Smooth muscle cell (in vitro differentiated cells): ENCODE measurements around the gene ATP13A2. TPM values are rescaled to one million over a fixed set of nuclear protein-coding genes. Genes with fewer than 3 reads are reported as not detected.

Source experiments
- DNase-seq: peaks from one replicate; lab custom pipeline; 2025; ENCODE audit not compliant: unreplicated experiment; lab: John Stamatoyannopoulos, UW
- H2AFZ ChIP-seq: fragments of 200-600 bp; sonication (generic); 2 replicates; pipeline ENCODE4 v1.6.0; 2016; ENCODE audit warnings: antibody characterized with exemption, low read depth, mild to moderate bottlenecking
- H3F3A ChIP-seq: fragments of 200-600 bp; sonication (generic); 2 replicates; pipeline ENCODE4 v1.6.0; 2017; ENCODE audit warnings: antibody characterized with exemption, low read depth
- H3K27ac ChIP-seq: fragments of 200-600 bp; sonication (generic); 2 replicates; pipeline ENCODE4 v1.5.1; 2016; ENCODE audit warnings: low read depth, mild to moderate bottlenecking
- H3K27me3 ChIP-seq: fragments of 200-600 bp; sonication (generic); 2 replicates; pipeline ENCODE4 v1.6.1; 2016; ENCODE audit warnings: low read depth, mild to moderate bottlenecking
- H3K36me3 ChIP-seq: fragments of 200-600 bp; sonication (generic); 2 replicates; pipeline ENCODE4 v1.5.1; 2016; ENCODE audit warnings: low read depth
- H3K4me1 ChIP-seq: fragments of 200-600 bp; sonication (generic); 2 replicates; pipeline ENCODE4 v1.5.1; 2016; ENCODE audit warnings: low read depth
- H3K4me2 ChIP-seq: fragments of 200-600 bp; sonication (generic); 2 replicates; pipeline ENCODE4 v1.6.0; 2016; ENCODE audit warnings: mild to moderate bottlenecking
- H3K4me3 ChIP-seq: fragments of 200-600 bp; sonication (generic); 2 replicates; pipeline ENCODE4 v1.5.1; 2016; ENCODE audit warnings: mild to moderate bottlenecking
- H3K79me2 ChIP-seq: fragments of 200-600 bp; sonication (generic); 2 replicates; pipeline ENCODE4 v1.6.0; 2016; ENCODE audit warnings: low read depth, mild to moderate bottlenecking
- H3K9ac ChIP-seq: fragments of 200-600 bp; sonication (generic); 2 replicates; pipeline ENCODE4 v1.6.0; 2016; ENCODE audit warnings: low read depth
- H3K9me3 ChIP-seq: fragments of 200-600 bp; sonication (generic); replicated peaks from 2 replicates; pipeline ENCODE4 v1.5.1; 2016; ENCODE audit warnings: low read depth
- H4K20me1 ChIP-seq: fragments of 200-600 bp; sonication (generic); 2 replicates; pipeline ENCODE4 v1.6.0; 2016; ENCODE audit warnings: low read depth
- WGBS: methylation state at CpG from one replicate; pipeline ENCODE4 v1.1.7; 2016; ENCODE audit warnings: low lambda C conversion rate; 5-methylcytosine and 5-hydroxymethylcytosine counted together
- polyA plus RNA-seq: library from polyadenylated mRNA; unstranded; fragments of >200 nt; fragmentation: Nextera tagmentation; extraction: Ambion mirVana; gene quantifications from 2 replicates; pipeline ENCODE4 v1.2.1, GENCODE V29; 2016
- total RNA-seq: library from RNA; depleted of rRNA; stranded (reverse); fragments of >200 nt; gene quantifications from 2 replicates; pipeline ENCODE4 v1.2.3, GENCODE V29; 2014
- TF ChIP-seq, protein P1 (sequence below): fragments of 200-600 bp; sonication (generic); IDR thresholded peaks from 2 replicates; pipeline ENCODE4 v1.5.1; 2017; ENCODE audit warnings: borderline replicate concordance, mild to moderate bottlenecking, antibody characterized with exemption; ENCODE audit not compliant: insufficient read depth, poor library complexity, severe bottlenecking

Gene ATP13A2
- total and polyA plus RNA-seq, 2 experiments from 2014 or later: 27.7 to 42.3 TPM

- Histone ChIP-seq H3K4me3 (no peak overlapping the region), H3K27me3 (no peaks in the 10 kb centered on the region), H3K4me2 (no peak overlapping the region), H3K27ac (no peak overlapping the region), H2AFZ (no peak overlapping the region), H3K9ac (no peak overlapping the region), H3K9me3 (no peaks in the 10 kb centered on the region), H3F3A (no peaks in the 10 kb centered on the region), H4K20me1 (peaks cover 8% of the 10 kb centered on the region), H3K4me1 (no peaks in the 10 kb centered on the region), H3K36me3 (no peaks in the 10 kb centered on the region), H3K79me2 (no peaks in the 10 kb centered on the region)
- no peak for DNase-seq
- TF ChIP-seq, protein P1, sequence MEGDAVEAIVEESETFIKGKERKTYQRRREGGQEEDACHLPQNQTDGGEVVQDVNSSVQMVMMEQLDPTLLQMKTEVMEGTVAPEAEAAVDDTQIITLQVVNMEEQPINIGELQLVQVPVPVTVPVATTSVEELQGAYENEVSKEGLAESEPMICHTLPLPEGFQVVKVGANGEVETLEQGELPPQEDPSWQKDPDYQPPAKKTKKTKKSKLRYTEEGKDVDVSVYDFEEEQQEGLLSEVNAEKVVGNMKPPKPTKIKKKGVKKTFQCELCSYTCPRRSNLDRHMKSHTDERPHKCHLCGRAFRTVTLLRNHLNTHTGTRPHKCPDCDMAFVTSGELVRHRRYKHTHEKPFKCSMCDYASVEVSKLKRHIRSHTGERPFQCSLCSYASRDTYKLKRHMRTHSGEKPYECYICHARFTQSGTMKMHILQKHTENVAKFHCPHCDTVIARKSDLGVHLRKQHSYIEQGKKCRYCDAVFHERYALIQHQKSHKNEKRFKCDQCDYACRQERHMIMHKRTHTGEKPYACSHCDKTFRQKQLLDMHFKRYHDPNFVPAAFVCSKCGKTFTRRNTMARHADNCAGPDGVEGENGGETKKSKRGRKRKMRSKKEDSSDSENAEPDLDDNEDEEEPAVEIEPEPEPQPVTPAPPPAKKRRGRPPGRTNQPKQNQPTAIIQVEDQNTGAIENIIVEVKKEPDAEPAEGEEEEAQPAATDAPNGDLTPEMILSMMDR: no peak
- WGBS: 91% methylated on average over 8 of the region's 8 CpGs
These were observed 11.9 kb downstream of the ATP13A2 start for GRCh38 chr1:16999863-17000262.

DNA sequence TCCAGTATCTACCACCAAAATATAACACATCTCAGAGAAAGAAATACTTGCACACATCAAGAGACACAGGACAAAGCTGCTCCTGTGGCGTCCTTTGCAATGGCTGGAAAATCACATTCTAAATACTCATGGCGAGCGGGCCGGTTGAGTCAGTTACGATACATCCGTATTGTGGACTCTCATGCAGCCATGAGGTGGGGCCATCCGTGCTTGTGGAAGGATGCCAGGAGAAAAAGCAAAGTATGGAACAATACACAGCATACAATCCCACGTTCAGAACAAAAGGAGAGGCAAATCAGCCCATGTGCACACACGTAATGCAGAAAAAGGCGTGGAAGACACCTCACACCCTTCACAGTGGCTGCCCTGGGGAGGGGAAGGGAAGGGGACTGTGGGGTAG is 13.1 kb downstream of the ATP13A2 start:
- 96% methylated on average over 10 of the region's 10 CpGs for WGBS
- Histone ChIP-seq H3K79me2 (no peaks in the 10 kb centered on the region), H3K9me3 (no peaks in the 10 kb centered on the region), H3K4me3 (no peak overlapping the region), H4K20me1 (no peaks in the 10 kb centered on the region), H3K4me1 (no peaks in the 10 kb centered on the region), H3K27ac (no peak overlapping the region), H3K4me2 (no peak overlapping the region), H3K9ac (no peak overlapping the region), H3K36me3 (no peaks in the 10 kb centered on the region), H3K27me3 (no peaks in the 10 kb centered on the region), H3F3A (no peaks in the 10 kb centered on the region), H2AFZ (no peak overlapping the region)
- no peak for DNase-seq
- TF ChIP-seq, protein P1: no peak

GRCh38 chr1:16996845-16997244 is 14.9 kb downstream of the ATP13A2 start:
- H3K4me3 ChIP-seq: no peak overlapping the region
- H3F3A ChIP-seq: no peaks in the 10 kb centered on the region
- H3K4me1 ChIP-seq: no peaks in the 10 kb centered on the region
- no peaks in the 10 kb centered on the region for H3K9me3 ChIP-seq
- no peaks in the 10 kb centered on the region for H3K79me2 ChIP-seq
- no peaks in the 10 kb centered on the region for H4K20me1 ChIP-seq
- no peaks in the 10 kb centered on the region for H3K27me3 ChIP-seq
- H3K27ac ChIP-seq: no peak overlapping the region
- no peak overlapping the region for H3K9ac ChIP-seq
- no peaks in the 10 kb centered on the region for H3K36me3 ChIP-seq
- no peak for DNase-seq
- no peak overlapping the region for H3K4me2 ChIP-seq
- TF ChIP-seq, protein P1: no peak
- no peak overlapping the region for H2AFZ ChIP-seq
- 97% methylated on average over 14 of the region's 14 CpGs for WGBS

DNA sequence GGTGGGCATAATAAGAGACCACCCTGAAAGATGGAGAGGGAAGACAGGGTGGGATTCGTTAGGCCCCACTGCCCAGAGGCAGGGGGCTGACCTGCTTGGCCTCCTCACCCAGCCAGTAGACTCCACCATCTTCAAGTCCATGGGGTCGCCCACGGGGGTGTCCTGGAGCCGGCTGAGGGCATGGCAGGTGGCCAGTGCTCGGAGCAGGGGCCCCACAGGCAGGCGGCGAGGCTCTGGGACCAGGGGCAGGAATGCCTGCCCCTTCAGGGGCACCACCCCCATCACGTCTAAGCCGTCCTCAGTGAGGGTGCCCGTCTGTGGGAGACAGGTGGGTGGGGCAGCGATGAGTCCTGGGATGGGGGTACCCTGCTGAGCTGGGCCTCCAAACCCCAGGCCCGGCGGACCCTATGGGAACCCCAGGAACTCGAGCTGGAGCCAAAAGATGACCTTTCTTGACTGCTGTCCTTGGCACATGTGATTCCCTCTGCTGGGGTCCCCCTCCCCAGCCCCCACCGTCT is 18.1 kb downstream of the ATP13A2 start:
- TF ChIP-seq, protein P1: no peak
- no peak overlapping the region for H3K9ac ChIP-seq
- 97% methylated on average over 15 of the region's 15 CpGs for WGBS

More for the DNA sequence above, 18.1 kb downstream of the ATP13A2 start:
- no peaks in the 10 kb centered on the region for H4K20me1 ChIP-seq
- H3K36me3 ChIP-seq: no peaks in the 10 kb centered on the region
- H3K4me3 ChIP-seq: no peak overlapping the region
- no peaks in the 10 kb centered on the region for H3K79me2 ChIP-seq
- H2AFZ ChIP-seq: no peak overlapping the region
- no peak for DNase-seq
- H3K9me3 ChIP-seq: no peaks in the 10 kb centered on the region
- no peak overlapping the region for H3K27ac ChIP-seq
- no peaks in the 10 kb centered on the region for H3F3A ChIP-seq
- no peak overlapping the region for H3K4me2 ChIP-seq
- no peaks in the 10 kb centered on the region for H3K27me3 ChIP-seq
- H3K4me1 ChIP-seq: no peaks in the 10 kb centered on the region
